Tibial nerve (tissue), 4 donors: ENCODE measurements around the gene LZTR1.

Experiments used
- EP300 ChIP-seq, 2 donors: sonication (generic); formaldehyde crosslinking; IDR thresholded peaks; one replicate each; pipeline ENCODE4 v1.6.1; 2017; ENCODE audit warnings: antibody characterized with exemption in 2 of 2, mild to moderate bottlenecking in 1 of 2
- POLR2A ChIP-seq, 2 donors: fragments of 450-650 bp; IDR thresholded peaks; one replicate each; pipeline ENCODE4 v1.6.1; 2017; ENCODE audit warnings: antibody characterized with exemption in 2 of 2, mild to moderate bottlenecking in 2 of 2, moderate library complexity in 2 of 2
- TF ChIP-seq, protein P1 (sequence below), 5 experiments: fragments of 200-600 bp in 3 of 5; fragments of 450-650 bp in 2 of 5; sonication (generic) in 3 of 5; IDR thresholded peaks; one replicate each; pipeline ENCODE4 v1.5.1; 2016 to 2019; ENCODE audit warnings: antibody characterized with exemption in 5 of 5, mild to moderate bottlenecking in 3 of 5, moderate library complexity in 2 of 5

DNA sequence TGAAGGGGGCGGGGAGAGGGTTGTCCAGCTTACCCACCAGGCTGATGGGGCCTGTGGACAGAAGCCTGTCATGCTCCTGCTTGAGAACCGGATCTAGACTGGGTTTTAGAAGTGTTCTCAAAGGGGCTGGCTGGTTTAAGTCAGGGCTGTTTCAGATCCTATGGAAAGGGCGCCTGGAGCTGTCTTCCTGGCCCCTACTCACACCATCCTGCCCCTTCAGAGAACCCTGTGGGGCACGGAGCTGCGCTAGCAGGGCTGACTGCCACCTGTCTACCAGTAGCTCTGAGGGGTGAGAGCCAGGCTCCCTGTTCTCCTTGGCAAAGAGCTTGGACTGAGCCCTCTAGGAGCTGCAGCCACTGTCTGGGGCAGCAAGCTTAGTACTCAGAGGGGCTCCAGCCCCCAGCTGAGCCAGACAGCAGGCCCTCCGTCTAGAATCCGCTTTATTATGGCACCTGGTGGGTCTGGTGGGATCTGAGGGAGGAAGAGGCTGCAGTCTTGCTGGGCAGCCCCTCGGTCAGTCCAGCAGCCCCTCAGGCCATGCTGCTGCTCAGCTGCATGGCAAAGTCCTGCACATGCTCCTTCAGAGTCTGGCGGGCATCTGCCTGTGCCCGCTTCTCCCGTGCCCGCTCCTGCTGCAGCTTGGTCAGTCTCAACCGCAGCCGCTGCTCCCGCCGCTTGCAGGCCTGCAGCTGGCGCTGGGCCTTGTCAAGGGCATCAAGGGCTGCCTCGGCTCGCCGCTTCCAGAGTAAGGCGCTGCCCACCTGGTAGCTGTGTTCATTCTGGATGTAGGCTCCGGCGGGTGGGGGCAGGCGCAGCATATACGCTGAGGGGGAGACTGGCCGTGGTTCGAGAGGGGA, 17.5 kb downstream of the LZTR1 start:
- TF ChIP-seq, protein P1, sequence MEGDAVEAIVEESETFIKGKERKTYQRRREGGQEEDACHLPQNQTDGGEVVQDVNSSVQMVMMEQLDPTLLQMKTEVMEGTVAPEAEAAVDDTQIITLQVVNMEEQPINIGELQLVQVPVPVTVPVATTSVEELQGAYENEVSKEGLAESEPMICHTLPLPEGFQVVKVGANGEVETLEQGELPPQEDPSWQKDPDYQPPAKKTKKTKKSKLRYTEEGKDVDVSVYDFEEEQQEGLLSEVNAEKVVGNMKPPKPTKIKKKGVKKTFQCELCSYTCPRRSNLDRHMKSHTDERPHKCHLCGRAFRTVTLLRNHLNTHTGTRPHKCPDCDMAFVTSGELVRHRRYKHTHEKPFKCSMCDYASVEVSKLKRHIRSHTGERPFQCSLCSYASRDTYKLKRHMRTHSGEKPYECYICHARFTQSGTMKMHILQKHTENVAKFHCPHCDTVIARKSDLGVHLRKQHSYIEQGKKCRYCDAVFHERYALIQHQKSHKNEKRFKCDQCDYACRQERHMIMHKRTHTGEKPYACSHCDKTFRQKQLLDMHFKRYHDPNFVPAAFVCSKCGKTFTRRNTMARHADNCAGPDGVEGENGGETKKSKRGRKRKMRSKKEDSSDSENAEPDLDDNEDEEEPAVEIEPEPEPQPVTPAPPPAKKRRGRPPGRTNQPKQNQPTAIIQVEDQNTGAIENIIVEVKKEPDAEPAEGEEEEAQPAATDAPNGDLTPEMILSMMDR (IDR thresholded peaks at IDR 0.05): no peak
- TF ChIP-seq EP300 (IDR thresholded peaks at IDR 0.05) (no peak), POLR2A (IDR thresholded peaks at IDR 0.05) (no peak)
